Gastrocnemius medialis (tissue), 4 donors: ENCODE data around the gene PNPO.

ENCODE experiments used
- CTCF ChIP-seq, 5 experiments: fragments of 450-650 bp in 3 of 5; fragments of 200-600 bp in 2 of 5; sonication (generic) in 2 of 5; IDR thresholded peaks in 4 of 5; conservative IDR thresholded peaks in 1 of 5; 1 replicate in 4 of 5; 2 replicates in 1 of 5; pipeline ENCODE4 v1.5.1; 2016 to 2019; ENCODE audit warnings: antibody characterized with exemption in 5 of 5, mild to moderate bottlenecking in 3 of 5, moderate library complexity in 3 of 5
- POLR2A ChIP-seq, 2 donors: fragments of 450-650 bp; IDR thresholded peaks; one replicate each; pipeline ENCODE4 v1.6.1; 2017; ENCODE audit warnings: antibody characterized with exemption in 2 of 2, mild to moderate bottlenecking in 2 of 2, moderate library complexity in 2 of 2

- no peak for TF ChIP-seq POLR2A (IDR thresholded peaks at IDR 0.05)
- no peak for TF ChIP-seq CTCF (IDR thresholded peaks at IDR 0.05 in 4 of 5, conservative IDR thresholded peaks at IDR 0.05 in 1 of 5)
Observed at GRCh38 chr17:47969930-47970724, 28.8 kb downstream of the PNPO start.
